22Rv1 (cell line): ENCODE data around the gene UBR3.

Source experiments
- CTCF ChIP-seq: fragments of 450-650 bp; IDR thresholded peaks from 2 replicates; pipeline ENCODE4 v1.5.1; 2017; ENCODE audit warnings: mild to moderate bottlenecking
- ZFX ChIP-seq: fragments of 450-650 bp; IDR thresholded peaks from 2 replicates; pipeline ENCODE4 v1.6.1; 2017; ENCODE audit warnings: antibody characterized with exemption, borderline replicate concordance

DNA sequence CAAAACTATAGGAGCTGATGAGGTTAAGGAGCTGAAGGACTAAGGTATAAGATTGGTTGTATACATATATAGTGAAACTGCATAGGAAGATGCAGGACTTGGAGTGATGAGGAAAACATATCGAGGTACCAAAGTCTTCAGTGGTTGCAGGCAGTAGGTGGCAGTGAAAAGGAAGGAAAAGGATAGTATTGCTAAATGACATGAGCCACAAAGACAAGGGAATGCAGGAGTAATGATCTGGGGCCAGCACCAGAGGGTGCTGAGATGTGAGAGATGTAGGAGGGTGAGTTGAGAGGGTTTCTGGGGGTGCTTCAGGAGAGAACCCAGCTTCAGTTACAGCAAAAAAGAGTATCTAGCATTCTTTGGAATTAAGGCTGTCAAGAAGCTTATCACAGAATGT lies 178.4 kb downstream of the UBR3 start:
- TF ChIP-seq CTCF (no peak), ZFX (no peak)
